Mucosa of descending colon (tissue), 3 donors: Measurements from ENCODE around the gene BCOR. TPM values are rescaled to one million over a fixed set of nuclear protein-coding genes. Genes with fewer than 3 reads are reported as not detected.

ENCODE experiments used
- ATAC-seq: fragments of 200-7000 bp; cut with Tn5 transposase; one replicate; pipeline ENCODE4 v1.9.1; 2020; ENCODE audit warnings: mild to moderate bottlenecking, moderate library complexity
- DNase-seq, 3 donors: peaks; one replicate each; pipeline ENCODE4 v3.0.0-alpha.2; 2020
- H3K36me3 ChIP-seq: fragments of 200-600 bp; one replicate; pipeline ENCODE4 v1.8.0; 2021; ENCODE audit warnings: low read depth, mild to moderate bottlenecking
- H3K4me1 ChIP-seq: fragments of 200-600 bp; one replicate; pipeline ENCODE4 v1.8.0; 2021; ENCODE audit warnings: low read depth, mild to moderate bottlenecking
- H3K4me3 ChIP-seq: fragments of 200-600 bp; one replicate; pipeline ENCODE4 v1.8.0; 2021; ENCODE audit warnings: mild to moderate bottlenecking
- H3K9me3 ChIP-seq: fragments of 200-600 bp; one replicate; pipeline ENCODE4 v1.8.0; 2021; ENCODE audit warnings: mild to moderate bottlenecking
- CTCF ChIP-seq: fragments of 200-600 bp; IDR thresholded peaks from one replicate; pipeline ENCODE4 v1.8.0; 2022; ENCODE audit warnings: antibody characterized with exemption, mild to moderate bottlenecking
- intact Hi-C, 2 donors: fragments of 100-400 bp; cut with DNase I in 1 of 2; cut with micrococcal nuclease in 1 of 2; formaldehyde crosslinking; loops; one replicate each; pipeline versions ENCODE4 v1.11.0 to v1.11.1; 2022; cut with DNase I, micrococcal nuclease
- total RNA-seq, 3 donors: library from RNA; stranded (reverse); fragmentation: NEBNext Ultra II Directional in 2 of 3; extraction: Animal tissue kit (Norgen Biotek cat#: 25700) in 2 of 3; gene quantifications; one replicate each; pipeline versions ENCODE4 v1.2.1 to v1.2.4, GENCODE V29; 2021 to 2023
- donor health status: DM: no; HTN: no; CAD: no; lungs with moderate emphysema.
- donor health status: DM: no; HTN: no; CAD: no.
- donor health status: DM: no; HTN: yes; CAD: no.

BCOR gene
- total RNA-seq, 3 donors from 2014 or later: 18.7 to 26.3 (median 23.6) TPM

GRCh38 chrX:40091691-40092421, 5.9 kb downstream of the BCOR start:
- ATAC-seq (peak; percentile 60), DNase-seq (peak; percentile 71 to 77 (median 71))
- no peak overlapping the region for H3K4me3 ChIP-seq
- intact Hi-C loops: loop anchor here in 1 of 2 donors (10.0 kb wide), 1 partner anchor 63 kb away; no protein-coding TSS in a partner anchor
- no peaks in the 10 kb centered on the region for H3K36me3 ChIP-seq
- peaks cover 11% of the 10 kb centered on the region for H3K4me1 ChIP-seq
- H3K9me3 ChIP-seq: no peaks in the 10 kb centered on the region
- TF ChIP-seq CTCF: no peak

DNA sequence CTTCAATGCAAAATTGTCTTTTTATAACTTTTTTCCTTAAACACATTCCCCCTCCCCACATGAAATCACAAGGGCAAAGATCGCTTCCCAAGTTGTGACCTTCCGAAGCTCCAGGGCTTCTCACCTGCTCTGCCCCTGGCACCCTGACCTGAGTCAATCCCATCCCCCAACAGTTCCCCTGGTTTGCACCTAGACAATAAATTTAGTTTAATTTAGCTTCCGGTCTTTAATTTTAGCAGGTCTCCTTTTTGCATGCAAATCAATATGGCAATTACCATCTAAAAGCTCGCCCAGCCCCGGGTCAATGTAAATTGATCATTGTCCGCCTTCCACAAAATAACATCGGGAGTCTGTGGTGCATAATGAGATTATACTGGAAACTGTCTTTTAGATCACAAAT, 6.8 kb downstream of the BCOR start:
- no peak for TF ChIP-seq CTCF
- no peaks in the 10 kb centered on the region for H3K36me3 ChIP-seq
- peak in 1 of 3 donors; percentile 14 for DNase-seq
- intact Hi-C loops: loop anchor here in 1 of 2 donors (10.0 kb wide), 1 partner anchor 64 kb away; no protein-coding TSS in a partner anchor
- ATAC-seq: no peak
- no peaks in the 10 kb centered on the region for H3K9me3 ChIP-seq
- peaks cover 11% of the 10 kb centered on the region for H3K4me1 ChIP-seq
- no peak overlapping the region for H3K4me3 ChIP-seq

DNA sequence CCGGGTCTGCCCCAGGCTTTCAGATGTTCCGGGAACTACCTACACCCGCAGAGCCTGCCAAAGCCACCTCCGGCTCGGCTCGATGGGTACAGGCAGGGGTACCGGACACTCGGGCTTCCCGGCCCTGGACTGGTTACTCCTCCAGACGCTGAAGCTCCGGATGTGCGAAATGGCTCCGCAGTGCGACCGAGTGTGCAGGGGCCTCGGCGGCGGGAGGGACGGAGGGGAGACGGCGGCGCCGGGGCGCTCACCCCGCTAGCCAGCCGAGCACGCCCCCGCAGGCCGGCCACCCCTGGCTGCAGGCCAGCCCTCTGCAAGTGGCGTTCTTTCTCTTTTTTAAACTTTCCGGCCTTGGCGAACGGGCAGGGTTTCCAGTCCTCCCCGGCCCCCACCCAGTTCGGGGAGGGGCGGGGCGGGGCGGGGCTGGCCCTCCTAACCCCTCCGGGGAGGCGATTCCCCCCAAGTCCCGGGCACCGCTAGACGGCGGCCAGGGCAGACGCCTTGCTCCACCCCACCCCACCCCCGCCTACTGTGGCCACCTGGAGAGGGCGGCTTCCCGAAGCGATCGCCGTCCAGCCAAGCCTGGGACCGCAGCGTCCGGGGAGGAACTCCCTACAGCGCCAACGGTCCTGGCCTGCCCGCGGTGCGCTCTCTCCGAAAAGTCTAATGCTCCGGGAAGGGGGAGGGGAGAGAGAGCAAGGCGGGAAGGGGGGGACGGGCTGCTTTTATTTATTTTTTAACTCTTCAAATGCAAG, 7.5 kb downstream of the BCOR start:
- H3K36me3 ChIP-seq: no peaks in the 10 kb centered on the region
- no peak overlapping the region for H3K4me3 ChIP-seq
- peak in 2 of 3 donors; percentile 55 to 64 for DNase-seq
- ATAC-seq: peak; percentile 40
- H3K4me1 ChIP-seq: peaks cover 16% of the 10 kb centered on the region
- no peak for TF ChIP-seq CTCF
- intact Hi-C loops: loop anchor here in 1 of 2 donors (10.0 kb wide), 1 partner anchor 65 kb away; no protein-coding TSS in a partner anchor
- no peaks in the 10 kb centered on the region for H3K9me3 ChIP-seq

DNA sequence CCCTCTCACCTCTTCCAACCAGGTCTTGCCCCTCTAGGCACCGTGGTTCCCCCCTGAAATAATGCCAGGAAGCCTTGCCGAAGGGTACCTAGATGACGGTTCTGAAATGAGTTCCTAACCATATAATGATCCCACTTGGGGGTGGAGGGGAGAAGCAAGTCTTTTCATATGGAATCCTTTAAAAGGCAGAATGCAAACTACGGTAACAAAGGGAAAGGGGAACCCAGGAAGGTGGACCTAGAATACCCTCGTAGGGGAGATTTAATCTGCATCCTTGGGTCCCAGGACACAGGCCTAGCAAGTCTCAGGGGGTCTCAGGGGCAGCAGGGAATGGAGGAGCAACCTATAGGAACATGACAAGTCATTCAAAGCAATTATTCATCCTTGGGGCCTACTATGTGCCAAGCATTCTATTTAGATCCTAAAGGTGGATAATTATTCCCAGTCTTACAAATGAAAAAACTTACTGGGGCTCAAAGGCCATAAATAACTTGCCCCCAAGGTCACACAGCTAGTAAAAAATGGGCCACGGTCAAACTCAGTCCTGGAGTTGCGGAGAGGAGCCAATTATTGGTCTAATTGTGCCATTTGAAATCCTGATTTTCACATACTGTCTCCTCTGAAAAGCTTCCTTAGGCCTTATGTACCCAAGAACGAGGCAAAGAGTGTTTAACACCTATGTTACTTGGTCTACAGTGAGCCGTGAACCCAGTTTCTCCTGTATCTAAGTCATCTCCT, 8.8 kb downstream of the BCOR start:
- ATAC-seq: no peak

More for the DNA sequence above, 8.8 kb downstream of the BCOR start:
- no peak for DNase-seq
- peaks cover 24% of the 10 kb centered on the region for H3K4me1 ChIP-seq
- intact Hi-C loops: no loop called here
- no peaks in the 10 kb centered on the region for H3K36me3 ChIP-seq
- no peaks in the 10 kb centered on the region for H3K9me3 ChIP-seq
- H3K4me3 ChIP-seq: no peak overlapping the region
- TF ChIP-seq CTCF: no peak
